ENCODE measurements around the gene GDA.

Gene GDA

DNA sequence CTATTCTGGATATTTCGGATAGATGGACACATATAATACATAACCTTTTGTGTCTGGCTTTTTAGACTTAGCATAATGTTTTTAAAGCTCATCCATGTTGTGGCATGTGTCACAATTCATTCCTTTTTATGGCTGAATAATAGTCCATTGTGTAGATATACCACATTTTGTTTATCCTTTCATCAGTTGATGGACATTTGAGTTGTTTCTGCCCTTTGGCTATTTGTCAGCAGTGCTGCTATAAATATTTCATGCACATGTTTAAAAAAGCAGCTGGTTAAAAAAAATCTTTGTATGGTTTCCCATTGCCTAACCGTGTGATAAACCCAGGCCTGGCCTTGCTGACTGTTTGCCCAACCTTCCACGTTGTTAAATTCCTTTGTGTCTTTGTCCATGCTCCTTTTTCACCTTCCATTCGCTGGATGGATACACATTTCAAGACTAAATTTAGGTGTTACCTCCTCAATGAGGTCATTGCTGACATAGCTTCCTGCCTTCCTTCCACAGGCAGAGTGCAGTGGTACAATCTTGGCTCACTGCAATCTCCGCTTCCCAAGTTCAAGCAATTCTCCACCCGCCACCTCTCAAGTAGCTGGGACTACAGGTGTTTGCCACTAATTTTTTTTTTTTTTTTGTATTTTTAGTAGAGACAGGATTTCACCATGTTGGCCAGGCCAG is 11.3 kb downstream of the GDA start:
- Mint-ChIP-seq H3K27me3 (peaks cover 4% of the 10 kb centered on the region), H3K4me3 (no peak overlapping the region), H3K27ac (no peak overlapping the region), H3K4me1 (no peaks in the 10 kb centered on the region), H3K9me3 (peaks cover 5% of the 10 kb centered on the region), H3K36me3 (no peaks in the 10 kb centered on the region)
- ATAC-seq (ENCODE audit: low read depth) (no peak), DNase-seq (ENCODE audit: low spot score in 2 of 2) (no peak)

DNA sequence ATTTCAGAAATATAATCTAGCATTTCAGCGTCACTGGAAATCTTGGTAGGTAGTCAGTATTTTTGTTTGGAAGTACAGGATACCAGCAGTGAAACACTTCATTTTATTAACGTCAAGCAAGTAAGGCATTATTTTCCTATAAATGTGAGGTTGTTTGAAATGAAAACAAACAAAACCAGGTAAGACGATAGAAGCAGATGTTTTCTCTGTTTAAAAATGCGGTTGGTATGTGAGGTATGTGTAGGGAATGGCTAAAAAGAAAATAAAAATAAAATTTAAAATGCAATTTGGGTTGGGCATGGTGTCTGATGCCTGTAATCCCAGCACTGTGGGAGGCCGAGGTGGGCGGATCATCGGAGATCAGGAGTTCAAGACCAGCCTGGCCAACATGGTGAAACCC is 16.1 kb downstream of the GDA start:
- Mint-ChIP-seq H3K36me3 (no peaks in the 10 kb centered on the region), H3K27me3 (peaks cover 3% of the 10 kb centered on the region), H3K9me3 (no peaks in the 10 kb centered on the region), H3K4me3 (no peak overlapping the region), H3K4me1 (no peaks in the 10 kb centered on the region), H3K27ac (no peak overlapping the region)
- ATAC-seq (ENCODE audit: low read depth) = no peak
- DNase-seq (ENCODE audit: low spot score in 2 of 2) = no peak

DNA sequence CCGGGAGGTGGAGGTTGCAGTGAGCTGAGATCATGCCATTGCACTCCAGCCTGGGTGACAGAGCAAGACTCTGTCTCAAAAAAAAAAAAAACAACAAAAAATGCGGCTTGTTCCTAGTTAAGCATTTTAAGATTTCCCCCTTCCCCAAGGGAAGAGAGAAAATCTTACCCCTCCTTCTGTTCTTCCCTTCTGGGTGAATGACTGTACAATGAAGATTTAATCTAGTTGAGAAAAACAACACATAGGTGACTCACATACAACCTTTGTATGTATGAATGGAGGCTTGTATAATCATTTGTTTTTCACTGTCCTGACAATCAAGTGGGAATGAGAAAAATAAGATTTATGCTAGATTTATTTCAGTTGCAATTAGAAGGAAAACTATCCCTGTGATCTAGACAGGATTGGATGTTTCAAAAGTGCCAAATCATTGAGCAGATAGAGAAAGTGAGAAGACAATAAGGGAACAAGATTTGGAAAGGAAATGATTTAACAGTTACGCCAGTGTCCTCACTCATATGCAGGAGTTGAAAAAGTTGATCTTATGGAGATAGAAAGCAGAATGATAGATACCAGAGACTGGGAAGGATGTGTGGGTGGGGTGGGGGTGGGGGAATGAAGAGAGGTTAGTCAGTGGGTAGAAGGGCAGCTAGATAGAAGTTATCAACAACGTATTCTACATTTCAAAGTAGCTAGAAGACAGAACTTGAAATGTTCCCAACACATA is 16.7 kb downstream of the GDA start:
- ATAC-seq (ENCODE audit: low read depth) (no peak), DNase-seq (ENCODE audit: low spot score in 2 of 2) (no peak)
- no peak overlapping the region for H3K4me3 Mint-ChIP-seq
- no peaks in the 10 kb centered on the region for H3K9me3 Mint-ChIP-seq
- no peaks in the 10 kb centered on the region for H3K36me3 Mint-ChIP-seq
- no peaks in the 10 kb centered on the region for H3K4me1 Mint-ChIP-seq
- H3K27ac Mint-ChIP-seq = no peak overlapping the region
- peaks cover 3% of the 10 kb centered on the region for H3K27me3 Mint-ChIP-seq

DNA sequence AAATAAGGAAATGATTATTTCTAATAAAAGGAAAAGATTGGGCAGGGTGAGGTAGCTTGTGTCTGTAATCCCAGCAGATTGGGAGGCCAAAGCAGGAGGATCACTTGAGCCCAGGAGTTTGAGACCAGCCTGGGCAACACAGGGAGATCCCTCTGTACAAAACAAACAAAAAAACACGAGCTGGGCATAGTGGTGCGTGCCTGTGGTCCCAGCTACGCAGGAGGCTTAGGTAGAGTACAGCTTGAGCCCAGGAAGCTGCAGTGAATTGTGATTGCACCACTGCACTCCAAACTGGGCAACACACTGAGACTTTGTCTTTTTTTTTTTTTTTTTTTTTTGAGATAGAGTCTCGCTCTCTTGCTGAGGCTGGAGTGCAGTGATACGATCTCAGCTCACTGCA is 18.8 kb downstream of the GDA start:
- Mint-ChIP-seq H3K27me3 (no peaks in the 10 kb centered on the region), H3K36me3 (no peaks in the 10 kb centered on the region), H3K4me3 (no peak overlapping the region), H3K27ac (no peak overlapping the region), H3K9me3 (no peaks in the 10 kb centered on the region), H3K4me1 (no peaks in the 10 kb centered on the region)
- ATAC-seq (ENCODE audit: low read depth) (no peak), DNase-seq (ENCODE audit: low spot score in 2 of 2) (no peak)

DNA sequence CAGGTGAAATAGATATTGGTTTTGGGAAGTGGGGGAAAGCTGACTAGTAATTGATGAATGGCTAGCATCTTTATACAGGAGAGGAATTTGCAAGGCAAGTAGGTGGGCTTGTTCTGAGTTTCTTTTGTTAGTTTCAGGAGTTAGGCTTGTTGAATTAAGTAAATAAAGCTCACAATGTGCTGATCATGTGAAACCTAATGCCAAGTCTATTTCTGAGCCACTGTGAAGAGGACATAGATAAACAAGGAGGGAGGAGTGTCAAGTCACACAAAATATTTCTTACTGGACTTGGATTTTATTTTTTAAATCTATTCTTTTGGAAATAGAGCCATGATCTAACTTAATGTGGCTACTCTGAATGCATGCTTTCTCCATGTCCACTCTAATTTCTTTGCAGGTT is 19.9 kb downstream of the GDA start:
- Mint-ChIP-seq H3K4me1 (no peaks in the 10 kb centered on the region), H3K9me3 (no peaks in the 10 kb centered on the region), H3K27ac (no peak overlapping the region), H3K4me3 (no peak overlapping the region), H3K27me3 (no peaks in the 10 kb centered on the region), H3K36me3 (no peaks in the 10 kb centered on the region)
- DNase-seq (ENCODE audit: low spot score in 2 of 2) (no peak), ATAC-seq (ENCODE audit: low read depth) (no peak)

DNA sequence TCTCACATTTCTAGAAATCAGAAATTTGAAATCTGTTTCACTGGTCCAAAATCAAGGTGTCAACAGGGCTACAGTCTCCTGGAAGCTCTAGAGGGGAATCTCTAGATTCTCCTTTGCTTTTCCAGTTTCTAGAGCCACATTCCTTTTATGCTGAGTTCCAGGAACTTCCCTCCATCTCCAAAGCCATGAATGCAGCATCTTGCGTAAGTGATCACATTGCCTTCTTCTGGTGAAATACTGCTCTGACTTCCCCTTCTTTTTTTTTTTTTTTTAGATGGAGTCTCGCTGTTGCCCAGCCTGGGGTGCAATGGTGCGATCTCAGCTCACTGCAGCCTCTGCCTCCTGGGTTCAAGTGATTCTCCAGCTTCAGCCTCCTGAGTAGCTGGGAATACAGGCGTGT is 23.8 kb downstream of the GDA start:
- peaks cover 2% of the 10 kb centered on the region for H3K9me3 Mint-ChIP-seq
- H3K4me1 Mint-ChIP-seq = no peaks in the 10 kb centered on the region
- no peak for ATAC-seq (ENCODE audit: low read depth)

DNA sequence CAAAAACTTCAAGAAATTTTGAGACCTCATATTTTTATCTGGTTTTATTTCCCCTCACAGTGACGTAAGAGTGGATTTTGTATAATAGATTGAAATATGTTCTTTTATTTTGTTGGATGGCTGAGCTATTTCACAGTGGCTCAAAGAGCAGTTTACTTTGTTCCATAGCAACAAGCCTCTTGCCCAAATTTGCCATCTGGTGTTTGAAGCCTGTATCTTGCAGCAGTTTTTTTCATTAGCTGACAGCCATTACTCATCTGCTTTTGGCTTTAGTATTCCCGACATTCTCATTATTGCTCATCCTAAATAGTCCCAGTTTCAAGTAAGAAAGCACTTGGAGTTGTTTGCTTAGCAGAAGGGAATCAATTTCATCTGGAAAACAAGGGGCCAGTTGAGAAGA is 36.3 kb downstream of the GDA start:
- Mint-ChIP-seq H3K4me1 (no peaks in the 10 kb centered on the region), H3K36me3 (no peaks in the 10 kb centered on the region), H3K4me3 (no peak overlapping the region), H3K27me3 (peaks cover 5% of the 10 kb centered on the region), H3K9me3 (peaks cover 5% of the 10 kb centered on the region), H3K27ac (no peak overlapping the region)
- ATAC-seq (ENCODE audit: low read depth) = no peak
- DNase-seq (ENCODE audit: low spot score in 2 of 2) = no peak

More for the DNA sequence above, 23.8 kb downstream of the GDA start:
- Mint-ChIP-seq H3K36me3 (no peaks in the 10 kb centered on the region), H3K4me3 (no peak overlapping the region), H3K27me3 (peaks cover 2% of the 10 kb centered on the region), H3K27ac (no peak overlapping the region)
- DNase-seq (ENCODE audit: low spot score in 2 of 2) = no peak

DNA sequence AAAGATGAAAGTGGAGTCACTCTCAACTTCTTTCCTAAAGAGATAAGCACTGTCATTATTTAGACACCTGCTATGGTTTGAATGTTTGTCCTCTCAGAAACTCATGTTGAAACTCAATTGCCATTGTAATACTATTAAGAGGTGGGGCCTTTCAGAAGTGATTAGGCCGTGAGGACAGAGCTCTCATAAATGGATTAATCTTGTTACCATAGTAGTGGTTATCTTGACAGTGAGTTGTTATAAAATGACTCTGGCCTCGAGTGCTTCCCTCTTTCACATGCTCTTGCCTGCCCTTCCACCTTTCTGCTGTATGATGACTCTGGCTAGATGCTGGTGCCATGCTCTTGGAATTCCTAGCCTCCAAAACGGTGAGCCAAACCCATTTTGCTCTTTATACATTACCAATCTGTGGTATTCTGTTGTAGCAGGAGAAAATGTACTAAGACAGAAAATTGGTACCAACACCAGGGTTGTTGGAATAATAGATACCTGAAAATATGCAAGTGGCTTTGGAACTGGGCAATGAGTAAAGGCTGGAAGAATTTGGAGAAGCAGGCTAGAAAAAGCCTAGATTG is 38.0 kb downstream of the GDA start:
- peaks cover 5% of the 10 kb centered on the region for H3K9me3 Mint-ChIP-seq
- H3K36me3 Mint-ChIP-seq = peaks cover 2% of the 10 kb centered on the region
- DNase-seq (ENCODE audit: low spot score in 2 of 2) = no peak
- ATAC-seq (ENCODE audit: low read depth) = no peak
- H3K27me3 Mint-ChIP-seq = peaks cover 7% of the 10 kb centered on the region
- no peak overlapping the region for H3K27ac Mint-ChIP-seq
- no peak overlapping the region for H3K4me3 Mint-ChIP-seq
- H3K4me1 Mint-ChIP-seq = no peaks in the 10 kb centered on the region

DNA sequence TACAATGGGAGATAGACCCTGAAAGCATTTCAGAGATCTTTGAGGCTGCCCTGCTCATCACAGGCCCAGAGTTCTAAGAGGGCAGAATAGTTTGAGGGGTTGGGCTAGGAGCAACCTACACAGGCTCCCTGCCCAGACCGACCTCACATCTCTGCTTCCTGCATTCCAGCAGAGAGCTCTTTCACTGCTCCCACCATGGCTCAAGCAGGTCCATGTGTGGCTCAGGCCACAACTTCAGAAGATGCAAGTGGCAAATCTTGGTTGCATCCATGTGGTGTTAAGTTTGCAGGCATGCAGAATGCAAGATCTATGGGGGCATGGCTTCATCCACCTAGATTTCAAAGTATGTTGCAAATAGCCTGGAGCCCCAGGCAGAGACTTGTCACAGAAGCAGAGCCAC is 39.0 kb downstream of the GDA start:
- no peaks in the 10 kb centered on the region for H3K4me1 Mint-ChIP-seq
- H3K27ac Mint-ChIP-seq = no peak overlapping the region
- H3K4me3 Mint-ChIP-seq = no peak overlapping the region
- H3K36me3 Mint-ChIP-seq = peaks cover 2% of the 10 kb centered on the region
- DNase-seq (ENCODE audit: low spot score in 2 of 2) (no peak), ATAC-seq (ENCODE audit: low read depth) (no peak)
- H3K27me3 Mint-ChIP-seq = peaks cover 7% of the 10 kb centered on the region
- peaks cover 3% of the 10 kb centered on the region for H3K9me3 Mint-ChIP-seq

DNA sequence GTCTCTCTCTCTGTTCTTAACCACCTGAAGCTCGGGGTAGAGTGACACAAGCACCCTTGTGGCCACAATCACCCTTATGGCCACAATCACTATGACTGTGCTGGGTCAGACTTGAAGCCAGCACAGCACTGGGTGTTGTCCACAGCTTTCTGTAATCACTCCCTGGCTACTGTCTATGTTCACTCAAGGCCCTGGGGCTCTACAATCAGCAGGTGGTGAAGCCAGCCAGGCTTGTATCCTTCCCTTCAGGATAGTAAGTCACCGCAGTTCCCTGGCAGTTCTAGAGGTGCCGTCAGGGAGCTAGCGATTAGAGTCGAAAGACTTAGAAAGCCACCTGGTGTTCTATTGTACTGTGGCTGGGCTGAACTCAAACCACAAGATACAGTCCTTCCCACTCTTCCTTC is 44.2 kb downstream of the GDA start:
- H3K9me3 Mint-ChIP-seq = no peaks in the 10 kb centered on the region
- no peak for ATAC-seq (ENCODE audit: low read depth)
- H3K4me3 Mint-ChIP-seq = no peak overlapping the region

DNA sequence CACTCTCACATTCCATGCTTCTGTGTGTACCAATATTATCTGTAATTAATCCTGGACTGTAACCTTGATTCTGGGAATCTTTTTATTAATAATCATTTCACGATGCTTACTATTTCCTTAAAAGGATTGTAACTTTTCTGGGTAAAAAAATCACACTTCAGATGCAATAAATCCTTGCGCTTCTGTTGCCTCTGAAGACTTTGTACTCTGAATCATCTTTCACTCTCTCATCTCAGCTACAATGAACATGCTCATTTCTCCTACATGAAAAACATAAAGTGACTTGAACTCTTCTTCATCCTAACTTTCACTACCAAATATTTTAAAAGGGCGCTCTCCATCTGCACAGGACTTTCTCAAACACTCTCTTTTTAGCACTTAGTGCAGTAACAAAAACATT is 50.0 kb downstream of the GDA start:
- Mint-ChIP-seq H3K9me3 (no peaks in the 10 kb centered on the region), H3K27ac (no peak overlapping the region), H3K4me1 (no peaks in the 10 kb centered on the region), H3K4me3 (no peak overlapping the region), H3K36me3 (no peaks in the 10 kb centered on the region), H3K27me3 (peaks cover 9% of the 10 kb centered on the region)
- DNase-seq (ENCODE audit: low spot score in 2 of 2) (no peak), ATAC-seq (ENCODE audit: low read depth) (no peak)

More for the DNA sequence above, 44.2 kb downstream of the GDA start:
- Mint-ChIP-seq H3K27me3 (peaks cover 8% of the 10 kb centered on the region), H3K27ac (no peak overlapping the region), H3K4me1 (peaks cover 5% of the 10 kb centered on the region), H3K36me3 (peaks cover 2% of the 10 kb centered on the region)
- DNase-seq (ENCODE audit: low spot score in 2 of 2) = no peak

DNA sequence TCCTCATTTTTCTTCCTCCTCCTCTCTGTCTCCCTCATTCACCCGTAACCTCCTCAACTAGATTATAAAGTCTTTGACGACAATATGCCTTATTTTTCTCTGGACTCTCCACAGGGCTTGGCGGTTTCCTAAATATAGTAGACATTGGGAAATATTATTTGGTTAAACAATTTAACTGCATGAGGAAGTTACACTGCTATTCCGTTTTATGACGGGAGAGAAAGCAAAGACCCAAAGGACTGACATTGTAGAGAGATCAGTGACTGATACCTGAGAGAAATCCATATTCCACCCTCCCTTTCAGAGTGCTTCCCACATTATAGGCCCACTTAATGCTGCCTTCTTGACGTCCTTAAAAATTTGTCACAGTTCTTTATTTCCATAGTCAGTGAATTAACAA is 51.2 kb downstream of the GDA start:
- Mint-ChIP-seq H3K4me1 (no peaks in the 10 kb centered on the region), H3K4me3 (no peak overlapping the region), H3K27ac (no peak overlapping the region), H3K9me3 (no peaks in the 10 kb centered on the region), H3K36me3 (no peaks in the 10 kb centered on the region), H3K27me3 (peaks cover 9% of the 10 kb centered on the region)
- no peak for DNase-seq (ENCODE audit: low spot score in 2 of 2)
- ATAC-seq (ENCODE audit: low read depth) = no peak

DNA sequence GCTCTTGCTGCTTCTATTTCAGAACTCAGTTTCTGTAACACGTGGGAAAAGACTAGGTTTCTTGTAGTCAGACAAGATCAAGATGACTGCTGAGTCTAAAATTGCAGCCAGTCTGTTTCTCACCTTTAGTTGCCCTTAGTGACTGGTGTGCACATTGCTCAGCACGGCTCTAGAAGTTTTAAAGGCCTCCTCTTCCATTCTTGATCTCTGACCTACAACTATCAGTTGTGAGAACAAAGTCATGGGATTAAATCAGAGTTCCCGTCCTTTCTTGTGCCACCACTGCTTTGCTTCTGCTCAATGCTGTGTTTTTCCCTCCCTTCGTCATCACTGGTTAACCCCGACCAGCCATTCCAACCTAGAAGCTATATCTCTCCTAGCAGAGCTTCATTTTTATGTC is 52.8 kb downstream of the GDA start:
- Mint-ChIP-seq H3K4me1 (no peaks in the 10 kb centered on the region), H3K27me3 (peaks cover 7% of the 10 kb centered on the region), H3K9me3 (no peaks in the 10 kb centered on the region), H3K27ac (no peak overlapping the region), H3K36me3 (no peaks in the 10 kb centered on the region), H3K4me3 (no peak overlapping the region)
- ATAC-seq (ENCODE audit: low read depth) (no peak), DNase-seq (ENCODE audit: low spot score in 2 of 2) (no peak)

DNA sequence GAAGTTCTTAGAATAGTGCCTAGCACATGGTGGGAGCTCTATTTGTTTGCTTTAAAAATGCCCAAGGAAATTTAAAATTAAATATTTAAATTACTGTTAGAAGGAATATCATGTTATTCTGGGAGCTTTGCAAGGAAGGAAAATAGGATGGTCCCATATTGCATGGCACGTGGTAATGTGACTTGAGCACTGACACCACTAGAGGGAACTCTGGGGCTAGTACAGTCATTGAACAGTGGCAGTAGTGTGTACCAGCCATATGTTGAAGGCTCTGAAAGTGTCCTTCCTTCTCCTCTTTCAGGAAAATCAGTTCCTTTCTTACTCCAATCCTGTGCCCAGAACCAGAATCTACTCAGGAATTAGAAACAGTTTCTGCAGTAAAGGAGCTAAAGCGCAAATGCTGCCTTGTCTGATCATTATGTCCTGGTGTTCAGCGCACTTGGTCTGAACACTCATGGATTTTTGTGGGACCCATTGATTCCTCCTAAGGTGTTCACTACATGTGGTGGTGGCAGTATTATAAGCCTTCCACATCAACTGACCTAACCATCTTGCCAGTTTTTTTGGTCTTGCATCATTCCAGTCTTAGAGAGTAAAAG is 54.1 kb downstream of the GDA start:
- Mint-ChIP-seq H3K27ac (no peak overlapping the region), H3K4me3 (no peak overlapping the region), H3K27me3 (peaks cover 7% of the 10 kb centered on the region), H3K36me3 (no peaks in the 10 kb centered on the region), H3K4me1 (no peaks in the 10 kb centered on the region), H3K9me3 (no peaks in the 10 kb centered on the region)
- ATAC-seq (ENCODE audit: low read depth) (no peak), DNase-seq (ENCODE audit: low spot score in 2 of 2) (no peak)
